B cell (primary cell): Measurements from ENCODE around the gene ANLN.

Experiments used
- CTCF ChIP-seq: fragments of 200-600 bp; IDR thresholded peaks from one replicate; pipeline ENCODE4 v1.8.0; 2022; ENCODE audit warnings: antibody characterized with exemption, mild to moderate bottlenecking
- EZH2 ChIP-seq: IDR thresholded peaks from 2 replicates; pipeline ENCODE4 v1.6.1; 2012; ENCODE audit warnings: borderline replicate concordance, low read depth, mild to moderate bottlenecking, moderate library complexity, low read length; ENCODE audit not compliant: insufficient read depth, poor library complexity, severe bottlenecking

GRCh38 chr7:36344622-36345021 is 45.0 kb upstream of the ANLN start:
- TF ChIP-seq CTCF (no peak), EZH2 (no peak)
